ENCODE data around the gene ZNF330. TPM values are rescaled to one million over a fixed set of nuclear protein-coding genes. Genes with fewer than 3 reads are reported as not detected.

Gene ZNF330
- polyA plus RNA-seq, 4 donors = 47.9 to 64.0 (median 58.7) TPM

DNA sequence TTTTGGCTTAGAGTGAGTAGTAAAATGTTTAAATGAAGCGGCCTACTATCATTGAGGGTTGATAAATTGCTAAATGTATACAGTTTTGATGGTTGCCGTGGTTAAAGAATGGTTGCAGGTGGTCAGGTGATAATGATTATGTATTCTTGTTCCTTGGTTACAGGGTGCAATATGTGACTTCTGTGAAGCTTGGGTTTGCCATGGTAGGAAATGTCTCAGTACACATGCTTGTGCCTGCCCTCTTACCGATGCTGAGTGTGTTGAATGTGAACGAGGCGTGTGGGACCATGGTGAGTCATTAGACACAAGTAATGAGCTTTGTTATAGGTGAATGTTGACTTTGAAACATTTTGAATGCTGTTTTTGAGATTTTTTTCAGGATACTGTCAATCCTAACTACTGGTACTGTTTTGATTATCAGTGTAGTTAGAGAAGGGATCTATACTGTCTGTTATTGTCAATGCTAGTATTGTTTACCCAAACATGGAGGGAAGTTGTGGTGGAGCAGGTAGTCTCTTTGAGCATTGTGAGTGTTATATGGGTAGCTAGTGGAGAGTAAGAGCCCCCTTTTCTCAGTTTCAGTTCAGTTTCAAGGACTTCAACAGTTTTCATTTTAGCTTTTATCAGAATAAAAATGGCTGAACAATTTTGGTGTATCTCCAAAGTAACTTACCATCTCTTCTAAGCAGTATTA is 8.9 kb downstream of the ZNF330 start:
- no peak for DNase-seq (ENCODE audit: low read depth in 4 of 4, low spot score in 2 of 4)

DNA sequence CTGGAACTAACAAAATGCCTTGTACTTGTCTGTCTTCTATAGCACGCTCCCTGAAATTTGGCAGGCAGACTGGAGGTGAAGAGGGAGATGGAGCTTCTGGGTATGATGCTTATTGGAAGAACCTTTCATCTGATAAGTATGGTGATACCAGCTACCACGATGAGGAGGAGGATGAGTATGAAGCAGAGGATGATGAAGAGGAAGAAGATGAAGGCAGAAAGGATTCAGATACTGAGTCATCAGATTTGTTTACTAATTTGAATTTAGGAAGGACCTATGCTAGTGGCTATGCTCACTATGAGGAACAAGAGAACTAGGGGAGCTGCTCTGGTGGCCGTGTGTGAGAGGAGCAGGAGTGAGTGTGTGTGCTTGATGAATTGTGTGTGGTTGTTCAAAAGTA is 13.0 kb downstream of the ZNF330 start:
- no peak for DNase-seq (ENCODE audit: low read depth in 4 of 4, low spot score in 2 of 4)

DNA sequence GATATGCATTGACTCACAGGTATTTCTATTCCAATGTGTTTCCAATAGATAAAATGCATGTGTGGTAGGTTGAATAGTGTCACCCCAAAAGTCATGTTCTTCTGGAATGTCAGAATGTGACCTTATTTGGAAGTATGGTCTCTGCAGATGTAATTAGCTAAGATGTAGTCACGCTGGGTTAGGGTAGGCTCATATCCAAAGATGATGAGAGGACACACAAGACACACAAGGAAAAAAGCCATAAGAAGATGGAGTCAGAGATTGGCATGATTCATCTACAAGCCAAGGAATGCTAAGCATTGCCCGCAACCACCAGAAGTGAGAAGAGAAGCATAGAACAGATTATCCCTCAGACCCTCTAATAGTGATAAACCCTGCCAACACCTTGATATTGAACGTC is 17.5 kb downstream of the ZNF330 start:
- DNase-seq (ENCODE audit: low read depth in 4 of 4, low spot score in 2 of 4) = no peak

DNA sequence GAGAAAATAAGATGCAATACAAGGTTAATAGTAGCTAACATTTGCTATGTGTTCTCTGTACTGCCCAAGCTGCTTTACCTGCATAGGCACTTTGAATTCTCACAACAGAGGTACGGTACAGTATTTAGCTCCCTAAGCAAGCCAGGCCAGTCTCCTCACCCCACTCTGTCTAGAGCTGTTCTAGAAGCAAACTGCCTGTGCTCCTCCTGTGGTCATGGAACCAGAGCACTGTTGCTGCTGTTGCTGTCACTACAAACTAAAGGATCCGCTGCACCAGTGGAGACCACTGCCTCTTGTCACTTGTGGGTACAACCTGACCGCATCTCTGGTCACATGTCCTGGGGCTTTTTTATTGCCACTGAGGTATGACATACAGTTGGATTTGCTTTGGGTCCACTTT is 19.6 kb downstream of the ZNF330 start:
- no peak for DNase-seq (ENCODE audit: low read depth in 4 of 4, low spot score in 2 of 4)

DNA sequence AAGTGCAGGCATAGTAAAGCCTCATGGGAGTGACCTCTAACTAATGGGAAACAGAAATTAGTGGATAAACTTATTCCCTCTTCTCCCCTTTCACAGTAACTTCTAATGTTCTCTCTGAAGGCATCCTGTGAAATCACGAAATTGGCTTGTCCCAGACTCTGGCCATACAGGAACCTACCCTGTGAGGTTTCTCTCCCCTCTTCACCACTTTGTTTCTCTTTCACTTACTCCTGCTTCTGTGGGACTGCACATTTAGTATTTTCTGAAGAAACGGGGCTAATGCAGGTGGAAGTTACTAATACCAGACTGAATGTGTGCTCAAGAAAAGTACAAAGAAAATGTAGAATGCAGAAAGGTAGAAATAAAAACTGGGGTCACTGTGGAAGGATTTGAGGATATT is 20.0 kb downstream of the ZNF330 start:
- DNase-seq (ENCODE audit: low read depth in 4 of 4, low spot score in 2 of 4) = no peak

DNA sequence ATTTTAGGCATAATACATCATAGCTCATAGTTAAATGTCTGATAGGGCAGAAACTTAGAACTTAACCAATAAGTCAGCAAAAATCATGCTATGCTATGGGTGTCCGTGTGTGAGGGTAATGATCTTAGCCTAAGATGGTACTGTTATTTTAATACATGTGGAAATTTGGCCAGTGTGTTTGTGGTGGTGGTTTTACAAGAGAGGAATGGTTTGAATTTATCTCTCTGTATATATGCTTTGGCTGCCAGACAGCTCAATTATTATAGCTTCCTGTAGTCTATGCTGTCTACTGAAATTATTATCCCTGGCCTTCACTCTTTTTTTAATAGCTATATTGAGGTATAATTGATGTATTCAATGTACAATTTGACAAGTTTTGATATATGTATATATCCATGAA is 21.3 kb downstream of the ZNF330 start:
- DNase-seq (ENCODE audit: low read depth in 4 of 4, low spot score in 2 of 4) = no peak

DNA sequence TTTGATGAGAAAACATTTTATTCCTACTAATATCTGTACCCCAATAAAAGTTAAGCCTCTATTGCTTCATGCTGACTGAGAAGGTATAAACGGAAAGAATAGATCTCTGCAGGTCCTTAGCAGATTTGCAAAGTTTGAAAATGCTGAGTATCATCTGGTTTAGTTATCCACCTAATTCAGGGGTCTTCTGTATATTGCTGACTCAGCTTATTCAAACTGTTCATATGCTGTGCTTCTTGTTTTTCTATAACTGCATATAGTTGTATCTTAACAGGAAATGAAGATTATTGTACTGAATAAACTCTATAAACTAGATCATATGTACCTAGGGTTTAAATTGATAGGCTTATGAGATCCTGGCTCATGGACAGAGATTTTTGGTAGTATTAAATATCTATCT is 23.7 kb downstream of the ZNF330 start:
- no peak for DNase-seq (ENCODE audit: low read depth in 4 of 4, low spot score in 2 of 4)

DNA sequence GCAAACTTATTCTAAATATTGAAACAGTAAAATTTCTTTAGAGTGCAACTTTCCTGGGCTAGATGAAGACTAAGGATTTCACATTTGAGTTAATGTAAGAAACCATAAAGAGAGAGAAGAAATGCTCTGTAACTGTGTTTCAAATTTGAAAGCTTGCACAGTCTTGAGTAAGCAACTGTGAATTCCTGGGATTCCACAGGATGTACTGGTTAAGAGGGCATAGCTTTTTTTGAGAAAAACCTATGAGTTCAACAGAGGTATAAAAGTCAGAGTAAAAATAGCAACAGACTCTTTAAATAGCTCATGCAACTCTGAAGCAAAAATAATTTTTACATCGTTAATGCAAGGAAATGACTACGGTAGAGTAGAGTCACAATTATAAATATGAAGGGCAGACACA is 25.5 kb downstream of the ZNF330 start:
- DNase-seq (ENCODE audit: low read depth in 4 of 4, low spot score in 2 of 4) = no peak

DNA sequence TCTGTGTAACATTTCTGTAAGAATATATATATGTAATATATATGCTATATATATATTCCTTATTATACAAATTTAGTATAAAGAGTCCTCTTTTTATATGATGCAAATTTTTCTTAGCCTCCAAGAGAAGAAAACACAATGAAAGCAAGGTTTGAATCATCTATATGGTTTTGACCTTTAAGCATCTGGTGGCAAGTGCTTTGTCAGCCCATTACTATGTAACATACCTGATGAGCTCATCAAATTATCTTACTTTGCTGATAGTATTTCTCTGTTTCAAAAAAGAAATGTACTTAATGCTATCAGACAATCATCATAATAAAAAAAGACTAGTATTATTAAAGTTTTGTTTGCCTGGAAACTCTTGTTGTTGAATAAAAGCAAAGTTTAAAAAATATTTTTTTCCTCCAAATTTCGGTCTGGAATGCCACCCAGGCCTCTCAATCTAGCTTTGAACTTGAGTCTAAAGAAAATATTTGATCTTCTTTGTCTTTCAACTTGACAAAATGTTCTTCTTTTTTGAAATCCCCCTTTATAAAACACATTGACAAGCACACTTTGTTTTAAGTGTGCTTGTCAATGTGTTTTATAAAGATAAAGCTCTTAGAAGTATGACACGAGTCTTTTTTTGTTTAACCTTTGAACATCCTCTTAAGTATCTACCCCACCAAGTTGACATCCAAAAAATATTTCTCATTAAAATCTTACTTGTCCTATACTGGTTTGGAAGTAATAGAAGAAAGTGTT is 26.2 kb downstream of the ZNF330 start:
- DNase-seq (ENCODE audit: low read depth in 4 of 4, low spot score in 2 of 4) = no peak

DNA sequence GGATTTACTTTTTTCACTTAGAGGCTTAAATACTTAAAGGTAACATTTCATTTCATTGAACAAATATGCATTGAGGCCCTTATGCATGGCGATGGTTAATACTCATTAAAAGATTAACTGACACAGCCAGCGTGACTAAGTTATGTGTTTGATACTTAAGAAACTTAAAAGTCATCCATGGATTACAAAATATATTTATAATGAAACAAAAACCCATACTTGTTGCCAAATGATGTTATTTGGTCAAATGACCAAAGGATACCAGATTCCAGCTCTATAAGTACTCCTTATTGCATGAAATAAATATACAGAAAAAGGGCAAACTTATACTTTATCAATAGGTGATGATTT is 26.7 kb downstream of the ZNF330 start:
- DNase-seq (ENCODE audit: low read depth in 4 of 4, low spot score in 2 of 4) = no peak

DNA sequence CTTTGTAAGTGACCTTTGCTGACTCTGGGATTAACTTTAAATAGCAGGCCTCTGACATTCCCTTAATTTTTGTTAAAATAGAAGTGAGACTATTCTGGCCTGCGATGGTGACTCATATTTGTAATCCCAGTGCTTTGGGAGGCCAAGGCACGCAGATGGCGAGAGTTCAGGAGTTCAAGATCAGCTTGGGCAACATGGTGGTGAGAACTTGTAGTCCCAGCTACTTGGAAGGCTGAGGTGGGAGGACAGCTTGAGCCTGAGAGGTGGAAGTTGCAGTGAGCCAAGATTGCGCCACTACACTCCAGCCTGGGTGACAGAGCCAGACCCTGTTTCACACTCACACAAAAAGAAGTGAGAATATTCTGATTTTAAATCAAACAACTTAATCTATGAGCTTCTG is 27.3 kb downstream of the ZNF330 start:
- no peak for DNase-seq (ENCODE audit: low read depth in 4 of 4, low spot score in 2 of 4)

DNA sequence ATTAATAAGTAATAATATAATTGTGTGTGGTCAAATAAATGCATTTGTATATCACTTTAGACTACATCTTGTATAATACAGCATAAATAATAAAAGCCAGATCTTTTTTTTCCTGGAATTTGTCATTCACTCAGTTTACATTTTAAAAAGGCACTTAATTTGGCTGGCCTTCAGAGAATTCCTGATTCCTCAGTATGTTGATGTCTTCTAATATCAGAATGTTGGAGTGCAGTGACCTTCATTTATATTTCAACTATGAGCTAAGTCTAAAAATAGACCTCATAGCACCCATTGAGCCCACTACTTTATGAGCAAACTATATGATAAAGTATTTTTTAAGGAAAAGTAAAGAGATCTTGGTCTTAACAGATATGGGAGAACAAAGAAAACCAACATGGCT is 27.8 kb downstream of the ZNF330 start:
- no peak for DNase-seq (ENCODE audit: low read depth in 4 of 4, low spot score in 2 of 4)

DNA sequence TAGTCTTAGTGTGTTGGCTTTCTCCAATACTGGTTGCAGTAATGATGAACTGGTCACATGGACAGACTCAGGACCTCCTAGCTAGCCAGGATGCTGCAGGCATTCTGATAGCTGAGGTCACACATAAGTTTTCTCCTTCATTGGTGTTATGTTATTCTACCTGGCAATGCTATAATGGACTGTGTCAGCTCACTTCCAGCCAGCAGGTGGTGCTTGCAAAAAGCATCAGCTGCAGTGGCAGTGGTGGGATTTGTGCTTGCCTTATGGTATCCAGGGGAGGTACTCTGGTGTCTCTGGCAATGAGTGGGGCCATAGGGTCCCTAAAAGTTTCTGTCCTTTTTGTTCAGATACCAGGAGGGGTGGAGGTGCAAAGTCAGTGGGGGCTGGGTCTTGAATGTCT is 33.6 kb downstream of the ZNF330 start:
- no peak for DNase-seq (ENCODE audit: low read depth in 4 of 4, low spot score in 2 of 4)

DNA sequence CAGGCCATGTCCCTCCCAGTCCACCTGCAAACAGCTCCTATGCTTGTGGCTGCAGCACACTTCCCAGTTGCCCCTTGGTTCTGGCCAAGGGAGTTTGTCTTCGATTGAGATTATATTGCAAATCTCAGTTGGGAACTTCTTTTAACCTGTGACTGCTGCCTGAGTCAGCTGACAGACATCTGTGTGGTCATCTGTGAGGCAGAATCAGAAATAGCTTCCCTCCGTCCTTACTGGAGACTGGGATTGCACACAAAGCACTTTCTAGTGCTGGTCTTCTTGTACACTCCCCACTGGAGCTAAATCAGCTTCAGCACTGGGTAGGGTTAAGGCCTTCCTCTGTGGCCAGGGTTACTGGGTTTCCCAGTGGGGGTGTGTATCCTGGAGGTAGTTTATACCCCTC is 34.3 kb downstream of the ZNF330 start:
- no peak for DNase-seq (ENCODE audit: low read depth in 4 of 4, low spot score in 2 of 4)

DNA sequence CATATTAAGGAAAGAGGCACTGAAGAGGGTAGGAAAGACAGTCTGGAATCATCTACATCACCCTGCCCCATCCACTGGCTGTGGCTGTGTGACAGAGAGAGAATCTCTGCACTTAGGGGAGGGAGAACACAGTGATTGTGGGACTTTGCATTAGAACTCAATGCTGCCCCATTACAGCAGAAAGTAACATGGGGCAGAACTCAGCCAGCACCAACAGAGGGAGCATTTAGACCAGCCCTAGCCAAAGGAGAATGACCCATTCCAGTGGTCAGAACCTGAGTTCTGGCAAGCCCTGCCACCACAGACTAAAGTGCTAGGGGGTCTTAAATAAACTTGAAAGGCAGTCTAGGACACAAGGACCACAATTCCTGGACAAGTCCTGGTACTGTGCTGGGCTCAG is 37.9 kb downstream of the ZNF330 start:
- DNase-seq (ENCODE audit: low read depth in 4 of 4, low spot score in 2 of 4) = no peak

DNA sequence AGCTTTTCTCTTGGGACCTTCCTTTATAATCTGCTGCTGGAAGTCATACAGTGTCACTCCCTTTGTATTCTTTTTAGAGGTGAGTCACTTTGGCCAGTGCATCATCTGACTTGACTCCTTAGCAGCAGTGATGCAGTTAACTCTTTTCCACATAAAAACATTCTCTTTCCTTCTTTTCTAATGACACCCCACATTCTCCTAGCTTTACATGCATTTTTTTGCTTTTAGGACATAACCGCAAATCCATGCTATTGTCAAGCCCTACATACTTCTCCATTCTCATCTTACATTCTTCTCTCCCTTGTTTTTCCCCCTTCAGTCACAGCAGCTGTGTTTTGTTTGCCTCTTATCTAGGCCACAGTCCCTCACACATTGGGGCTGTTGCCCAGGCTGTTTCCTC is 55.1 kb downstream of the ZNF330 start:
- no peak for DNase-seq (ENCODE audit: low read depth in 4 of 4, low spot score in 2 of 4)

DNA sequence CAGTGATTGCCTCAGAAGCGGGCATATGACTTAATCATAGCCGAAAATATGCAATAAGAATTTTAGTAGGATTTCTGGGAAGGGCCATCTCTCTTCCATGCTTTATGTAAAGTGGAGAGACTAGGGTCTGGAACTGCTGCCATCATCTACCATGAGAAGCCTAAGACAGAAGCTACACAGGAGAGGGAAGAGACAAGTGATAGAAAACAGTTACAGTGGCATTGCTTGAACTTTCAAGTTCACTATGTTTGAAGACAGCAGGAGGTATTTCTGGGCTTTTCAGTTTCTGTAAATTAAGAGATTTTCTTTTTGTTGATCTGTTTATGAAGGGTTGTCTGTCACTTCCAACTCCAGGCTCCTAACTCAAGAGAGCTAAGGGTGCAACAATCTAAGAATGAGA is 62.5 kb downstream of the ZNF330 start:
- DNase-seq (ENCODE audit: low read depth in 4 of 4, low spot score in 2 of 4) = no peak

DNA sequence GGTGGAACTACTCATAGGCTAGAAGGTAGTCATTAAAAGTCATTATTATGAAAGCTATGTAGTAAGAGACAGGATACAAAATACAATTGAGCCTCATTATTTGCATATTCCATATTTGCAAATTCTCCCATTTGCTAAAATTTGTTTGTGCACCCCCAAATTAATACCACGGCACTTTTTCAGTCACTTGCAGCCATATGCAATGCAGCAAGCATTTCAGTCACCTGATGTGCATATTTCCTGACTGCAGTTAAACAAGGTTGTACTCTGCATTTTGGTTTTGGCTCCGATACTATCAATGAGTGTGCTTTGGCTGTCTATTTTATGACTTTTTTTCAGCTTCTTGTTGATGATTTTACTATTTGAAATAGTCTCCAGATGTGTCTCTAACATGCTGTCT is 62.9 kb downstream of the ZNF330 start:
- no peak for DNase-seq (ENCODE audit: low read depth in 4 of 4, low spot score in 2 of 4)

Other genes starting within 250 kb of the ZNF330 start
- gene RNF150, start 87.4 kb upstream of the ZNF330 start, polyA plus RNA-seq (ENCODE audit: insufficient read length in 4 of 4) = 10 to 100 TPM; 23.6 to 27.1 (median 26.2) TPM